PC-9 (cell line): ENCODE results near the gene PI4KA.

ENCODE experiments used
- EZH2 ChIP-seq: fragments of 200-600 bp; sonication (generic); IDR thresholded peaks from 2 replicates; pipeline ENCODE4 v1.8.0; 2017; ENCODE audit warnings: antibody characterized with exemption, low read depth
- TF ChIP-seq, protein P1 (sequence below): fragments of 200-600 bp; sonication (generic); conservative IDR thresholded peaks from 2 replicates; pipeline ENCODE4 v1.6.1; 2017; ENCODE audit warnings: mixed run types, antibody characterized with exemption, mild to moderate bottlenecking, moderate library complexity

DNA sequence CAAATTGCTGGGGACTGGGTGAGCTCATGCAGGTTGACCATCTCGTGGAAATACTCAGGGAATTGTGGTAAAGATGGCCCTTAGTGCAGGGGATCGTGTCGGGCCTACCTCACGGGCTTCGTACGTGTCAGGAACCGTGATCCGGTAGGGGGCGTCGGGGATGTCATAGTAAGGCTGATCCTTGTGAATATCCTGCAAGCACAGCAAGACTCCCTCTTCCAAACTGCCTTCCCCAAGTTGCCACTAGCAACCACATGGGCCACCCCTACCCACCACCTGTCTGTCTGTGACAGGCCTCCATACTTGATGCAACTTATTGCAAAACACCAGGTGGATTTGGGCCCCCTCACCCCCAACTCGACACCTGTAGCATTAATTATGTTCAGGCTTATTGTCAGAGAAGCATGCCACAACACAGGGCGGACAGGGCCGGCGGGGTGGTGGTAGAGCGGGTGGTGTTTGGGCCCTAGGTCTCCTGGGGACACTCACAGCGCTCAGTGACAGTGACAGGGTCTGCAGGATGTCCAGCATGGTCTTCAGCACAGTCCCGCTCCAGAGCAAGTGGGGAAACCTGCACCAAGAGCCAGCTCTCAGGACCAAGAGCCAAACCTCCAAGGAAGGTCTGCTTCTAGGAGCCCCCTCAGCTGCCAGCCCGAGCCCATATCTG lies 107.3 kb downstream of the PI4KA start:
- TF ChIP-seq, protein P1, sequence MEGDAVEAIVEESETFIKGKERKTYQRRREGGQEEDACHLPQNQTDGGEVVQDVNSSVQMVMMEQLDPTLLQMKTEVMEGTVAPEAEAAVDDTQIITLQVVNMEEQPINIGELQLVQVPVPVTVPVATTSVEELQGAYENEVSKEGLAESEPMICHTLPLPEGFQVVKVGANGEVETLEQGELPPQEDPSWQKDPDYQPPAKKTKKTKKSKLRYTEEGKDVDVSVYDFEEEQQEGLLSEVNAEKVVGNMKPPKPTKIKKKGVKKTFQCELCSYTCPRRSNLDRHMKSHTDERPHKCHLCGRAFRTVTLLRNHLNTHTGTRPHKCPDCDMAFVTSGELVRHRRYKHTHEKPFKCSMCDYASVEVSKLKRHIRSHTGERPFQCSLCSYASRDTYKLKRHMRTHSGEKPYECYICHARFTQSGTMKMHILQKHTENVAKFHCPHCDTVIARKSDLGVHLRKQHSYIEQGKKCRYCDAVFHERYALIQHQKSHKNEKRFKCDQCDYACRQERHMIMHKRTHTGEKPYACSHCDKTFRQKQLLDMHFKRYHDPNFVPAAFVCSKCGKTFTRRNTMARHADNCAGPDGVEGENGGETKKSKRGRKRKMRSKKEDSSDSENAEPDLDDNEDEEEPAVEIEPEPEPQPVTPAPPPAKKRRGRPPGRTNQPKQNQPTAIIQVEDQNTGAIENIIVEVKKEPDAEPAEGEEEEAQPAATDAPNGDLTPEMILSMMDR: no peak
- TF ChIP-seq EZH2: no peak
